ENCODE data around the gene AUP1.

Gene AUP1

DNA sequence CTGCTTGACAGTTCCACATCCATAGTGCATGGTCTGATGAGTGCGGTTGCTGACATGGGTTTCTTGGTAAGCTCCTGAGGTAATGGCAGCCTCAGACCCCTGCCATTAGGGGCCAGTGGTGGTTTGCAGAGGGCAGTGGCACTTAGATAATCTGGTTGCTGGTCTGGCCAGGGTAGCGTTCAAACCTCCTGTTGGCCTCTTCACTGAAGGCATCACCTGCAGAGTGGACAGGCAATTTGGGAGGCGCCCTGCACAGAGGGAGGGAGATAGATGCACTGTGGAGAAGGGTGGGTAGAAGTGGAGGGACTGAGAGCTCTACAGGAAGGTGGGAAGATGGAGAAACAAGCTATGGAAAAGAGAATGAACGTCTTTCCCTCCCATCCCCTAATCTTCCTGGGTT is 4.0 kb upstream of the AUP1 start:
- no peak for DNase-seq

DNA sequence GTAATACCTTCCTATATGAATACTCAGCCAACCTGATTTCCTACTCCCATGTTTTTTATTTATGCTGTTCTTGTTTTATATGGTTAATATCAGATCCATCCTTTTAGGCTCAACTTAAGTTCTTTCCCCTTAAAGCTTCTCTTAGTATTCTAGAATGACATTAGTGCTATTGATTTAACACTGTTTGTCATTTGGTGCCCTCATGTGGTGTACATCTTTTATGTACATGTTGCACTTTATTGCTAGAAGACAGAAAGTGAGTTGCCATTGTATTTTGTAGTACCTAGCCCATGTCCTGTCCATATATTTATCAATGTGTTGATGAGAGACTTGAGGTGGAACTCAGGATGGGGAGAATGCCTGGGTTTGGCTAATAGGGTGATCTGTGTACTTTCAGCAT is 2.7 kb upstream of the AUP1 start:
- DNase-seq: peak in 1 of 2 experiments; percentile 70

GRCh38 chr2:74531666-74532065 is 2.2 kb upstream of the AUP1 start:
- DNase-seq: no peak

- DNase-seq: peak in 1 of 2 experiments; percentile 30
Measured at GRCh38 chr2:74530239-74531187, 1.0 kb upstream of the AUP1 start.

DNA sequence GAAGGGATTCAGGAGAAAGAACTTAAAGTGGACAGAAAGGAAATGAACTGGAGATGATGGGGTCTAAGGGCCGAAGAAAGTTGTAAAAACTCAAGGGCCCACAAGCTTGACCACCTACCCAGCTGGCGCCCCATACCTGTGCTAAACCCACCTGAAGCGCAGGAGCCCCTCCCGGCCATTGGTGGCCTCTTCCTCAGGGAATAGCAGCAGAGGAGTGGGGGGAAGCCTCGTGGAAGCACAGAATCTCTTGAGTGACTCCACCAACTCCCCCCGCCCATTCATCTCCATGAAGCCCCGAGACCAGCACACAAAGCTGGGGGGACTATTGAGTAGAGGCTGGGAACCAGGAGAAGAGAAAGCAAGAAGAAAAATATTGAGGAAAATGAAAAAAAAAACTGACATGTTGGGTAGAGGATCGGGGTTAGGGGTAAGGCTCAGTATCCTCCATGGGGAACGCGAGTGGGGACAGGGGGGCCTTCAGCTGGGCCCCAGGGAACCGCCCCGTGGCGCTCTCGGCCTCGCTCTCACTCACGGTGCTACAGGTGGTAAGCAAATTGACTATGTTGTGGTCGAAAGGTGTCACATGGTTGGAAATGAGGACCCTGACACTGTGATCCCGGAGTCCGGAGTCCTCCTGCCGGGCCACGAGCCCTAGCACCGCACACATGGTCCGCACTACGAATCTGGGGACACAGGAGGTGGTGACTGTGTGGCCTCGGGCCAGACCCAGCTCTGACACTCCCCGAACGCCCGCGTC is 728 bp downstream of the AUP1 start:
- DNase-seq: no peak

DNA sequence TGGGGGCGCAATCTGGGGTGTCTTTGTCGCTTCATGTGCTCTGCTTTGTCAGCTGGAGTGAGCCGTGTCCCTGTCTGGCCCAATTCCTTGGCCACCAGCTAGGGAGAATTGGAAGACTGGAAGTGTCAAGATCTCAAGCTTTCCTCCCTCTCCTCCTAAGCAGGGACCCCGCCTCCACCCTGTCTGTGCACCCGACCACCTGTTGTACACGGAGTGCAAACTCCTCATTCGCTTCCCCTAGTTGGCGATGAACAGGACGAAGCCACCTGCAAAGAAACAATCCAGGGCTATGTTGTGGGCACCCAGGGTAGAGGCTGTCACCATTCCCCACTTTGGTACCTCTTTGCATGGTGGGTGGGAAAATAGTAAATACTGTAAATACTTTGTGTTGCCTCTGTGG is 1.8 kb downstream of the AUP1 start:
- no peak for DNase-seq

GRCh38 chr2:74526649-74527230 is 2.8 kb downstream of the AUP1 start:
- no peak for DNase-seq

DNA sequence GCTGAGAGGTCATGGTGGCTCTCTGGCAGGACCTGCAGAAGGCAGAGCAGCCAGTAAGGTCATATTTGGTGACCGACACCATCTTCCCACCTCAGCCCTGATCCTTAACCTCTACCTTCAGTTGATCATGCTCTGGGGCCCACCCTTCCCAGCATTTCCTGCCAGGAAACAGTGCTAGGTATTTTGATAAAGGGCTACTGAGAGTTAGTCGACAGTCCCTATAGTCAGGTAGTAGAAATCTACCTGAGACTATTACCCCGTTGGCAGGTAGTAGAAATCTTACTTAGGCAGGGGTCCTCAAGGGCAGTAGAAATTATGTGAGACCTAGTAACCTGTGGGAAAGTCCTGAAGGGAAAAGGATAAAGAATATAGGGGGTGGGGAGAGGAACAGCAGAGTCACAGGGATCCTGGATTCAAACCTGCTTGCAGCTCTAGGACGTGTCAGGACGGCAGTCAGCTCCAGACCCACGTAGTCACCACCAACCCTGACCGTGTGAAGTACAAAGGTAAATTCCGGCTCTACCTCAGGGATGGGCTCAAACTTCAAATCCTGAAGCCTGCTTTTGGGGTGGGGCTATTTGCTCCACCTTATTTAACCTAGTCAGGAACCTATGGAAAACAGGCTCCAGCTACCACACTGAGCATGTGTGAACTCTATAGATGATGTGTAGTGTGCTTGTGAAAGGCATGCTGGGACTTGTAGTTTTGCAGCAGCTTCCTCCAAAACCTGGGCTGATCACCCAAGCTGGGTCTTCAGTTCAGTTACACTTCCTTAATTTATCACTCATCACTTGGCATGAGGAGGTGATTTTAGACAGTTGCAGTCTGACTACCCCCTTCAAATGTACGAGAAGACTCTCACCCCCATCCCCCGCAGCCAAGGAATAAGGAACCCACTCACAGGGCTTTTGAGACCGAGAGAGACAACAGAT is 3.5 kb downstream of the AUP1 start, which contains the start of gene DQX1:
DQX1 (minus strand) TSS at position 515 of the 932 bp plus-strand sequence; CDS start at position 13, 502 bp downstream.
- peak in 1 of 2 experiments; percentile 20 for DNase-seq

DNA sequence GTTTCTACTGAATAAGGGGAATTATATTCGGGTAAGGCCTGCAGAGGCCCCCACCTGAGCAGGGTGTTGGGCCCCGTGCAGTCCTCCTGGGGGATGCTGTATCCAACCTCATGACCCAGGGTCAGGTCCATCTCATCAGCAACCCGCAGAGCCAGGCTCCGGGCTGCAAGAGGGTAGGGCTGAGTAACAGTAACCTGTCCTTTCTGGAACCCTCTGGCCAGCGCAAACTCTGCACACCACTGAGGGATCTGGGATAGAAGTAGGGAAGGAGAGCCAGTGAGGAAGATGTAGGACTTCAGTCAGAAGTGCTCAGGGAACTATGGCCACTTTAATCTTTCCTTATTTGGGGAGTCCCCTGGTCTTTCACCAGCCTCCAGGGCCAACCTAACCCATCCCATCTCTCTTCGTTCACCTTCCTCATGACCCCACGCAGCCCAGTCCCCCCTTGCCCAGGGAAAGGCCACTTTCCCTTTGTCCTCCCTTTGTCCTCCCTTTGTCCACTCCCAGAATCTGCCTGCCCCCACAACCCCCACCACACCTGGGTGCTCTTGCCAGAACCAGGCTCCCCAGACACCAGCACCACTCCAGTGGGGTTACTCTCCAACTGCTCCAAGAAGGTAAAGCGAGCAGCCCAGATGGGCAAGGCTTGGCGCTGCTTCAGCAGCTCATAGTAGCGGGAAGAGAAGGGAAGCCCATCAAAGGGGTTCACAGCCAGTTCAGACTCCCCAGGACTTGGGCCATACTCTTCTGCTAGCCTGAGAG is 4.4 kb downstream of the AUP1 start:
- no peak for DNase-seq

- DNase-seq: no peak
Measured at GRCh38 chr2:74524005-74524404, 5.5 kb downstream of the AUP1 start.

DNA sequence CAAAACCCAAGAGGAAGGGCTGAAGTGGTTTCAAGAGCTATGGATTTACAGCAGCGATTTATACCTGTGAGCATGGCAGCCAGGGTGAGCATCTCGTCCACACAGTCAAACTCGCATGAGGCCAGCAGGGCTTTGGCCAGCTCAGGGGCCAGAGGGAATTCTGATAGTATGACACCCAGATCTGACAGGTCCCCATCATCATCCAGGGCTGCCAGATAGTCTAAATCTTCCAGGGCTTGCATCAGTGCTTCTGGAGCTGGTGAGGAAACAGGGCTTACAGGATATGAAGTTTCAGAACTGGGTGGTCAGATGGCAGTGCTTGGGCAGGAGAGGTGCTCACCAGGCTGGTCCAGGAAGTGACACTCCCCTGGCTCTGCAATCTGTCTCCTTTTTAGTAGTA is 7.0 kb downstream of the AUP1 start:
- DNase-seq: no peak

- DNase-seq: no peak
Measured at GRCh38 chr2:74516650-74517049, 12.9 kb downstream of the AUP1 start.

- peak in 1 of 2 experiments; percentile 18 for DNase-seq
Measured at GRCh38 chr2:74515981-74516633, 13.4 kb downstream of the AUP1 start.

DNA sequence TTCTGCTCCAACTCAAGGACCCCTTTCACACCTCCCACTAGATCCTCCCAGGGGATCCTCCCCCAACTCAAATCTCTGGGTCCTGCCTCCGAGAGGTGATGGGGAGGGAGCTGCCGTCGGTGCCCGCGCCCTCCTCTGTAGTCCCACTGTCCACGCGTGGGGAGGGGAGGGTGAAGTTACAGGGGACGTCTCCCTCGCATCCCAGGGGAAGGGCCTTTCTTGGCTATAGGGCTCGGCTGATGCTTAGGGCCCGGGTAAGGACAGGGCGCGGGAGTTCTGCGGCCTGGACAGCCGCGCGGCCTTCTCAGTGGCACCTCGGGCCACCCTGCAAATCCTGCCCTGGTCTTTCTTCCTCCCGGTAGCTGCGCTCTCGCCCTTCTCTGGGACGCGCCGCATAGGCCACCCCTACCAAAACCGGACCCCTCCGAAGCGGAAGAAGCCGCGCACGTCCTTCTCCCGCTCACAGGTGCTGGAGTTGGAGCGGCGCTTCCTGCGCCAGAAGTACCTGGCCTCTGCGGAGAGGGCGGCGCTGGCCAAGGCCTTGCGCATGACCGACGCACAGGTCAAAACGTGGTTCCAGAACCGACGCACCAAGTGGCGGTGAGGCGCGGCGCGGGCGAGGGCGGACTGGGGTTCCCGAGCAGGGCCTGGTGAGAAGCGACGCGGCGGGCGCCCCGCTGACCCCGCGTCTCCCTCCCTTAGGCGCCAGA is 14.1 kb downstream of the AUP1 start:
- no peak for DNase-seq

- DNase-seq: peak; percentile 35 to 59
Measured at GRCh38 chr2:74514368-74515270, 14.9 kb downstream of the AUP1 start, which contains the start of gene TLX2. Gene TLX2 (plus strand): TSS chr2:74514450. CDS start chr2:74514807, 357 bp downstream.

- DNase-seq: peak in 1 of 2 experiments; percentile 49
Measured at GRCh38 chr2:74513605-74514367, 15.7 kb downstream of the AUP1 start.

DNA sequence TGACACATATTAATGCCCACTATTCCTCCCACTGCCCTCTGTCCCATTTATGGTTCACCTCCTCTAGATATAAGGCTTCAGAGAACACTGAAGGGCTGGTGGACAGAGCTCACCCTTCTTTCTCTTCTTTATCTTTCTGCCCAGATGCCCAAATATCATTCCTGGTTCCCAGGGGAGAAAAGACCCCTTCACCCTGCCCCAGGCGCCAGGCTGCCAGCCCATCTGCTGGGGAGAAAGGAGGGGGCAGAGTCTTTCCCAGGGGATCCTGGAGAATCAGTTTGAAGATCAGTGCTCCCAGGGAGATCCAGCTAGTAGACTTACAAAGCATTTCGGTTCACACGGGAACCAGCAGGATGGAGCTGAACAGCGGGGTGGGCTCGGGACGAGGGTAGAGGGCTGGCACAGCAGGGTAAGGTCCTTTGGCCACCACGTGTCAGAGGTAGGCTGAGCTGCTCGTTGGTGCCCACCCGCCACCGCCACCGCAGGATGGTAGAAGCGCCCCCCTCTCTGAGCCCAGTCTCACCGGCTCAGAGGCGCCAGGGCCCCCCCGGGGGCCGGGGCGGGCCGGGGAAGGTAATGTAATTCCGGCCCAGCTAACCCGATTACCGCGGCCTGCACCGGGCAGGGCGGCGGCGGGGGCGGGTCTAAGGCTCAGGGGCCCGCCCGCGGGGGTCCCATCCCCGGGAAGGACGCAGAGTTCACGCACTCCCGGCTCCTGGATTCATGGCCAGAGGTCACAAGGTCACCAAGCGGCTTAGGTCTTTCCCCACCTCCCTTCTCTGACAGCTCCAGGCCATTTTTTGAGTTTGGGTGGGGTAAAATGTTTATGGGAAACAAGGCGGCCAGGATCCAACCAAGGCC is 16.5 kb downstream of the AUP1 start:
- peak; percentile 9 to 51 for DNase-seq
